T-cell (primary cell): Measurements from ENCODE around the gene SPAG9. TPM values are rescaled to one million over a fixed set of nuclear protein-coding genes. Genes with fewer than 3 reads are reported as not detected.

Experiments
- ATAC-seq, 4 experiments: fragments of 200-7000 bp in 3 of 4; fragments of 150-1000 bp in 1 of 4; cut with Tn5 transposase; replicated peaks in 1 of 4; 1 replicate in 3 of 4; 2 replicates in 1 of 4; pipeline ENCODE4 v1.10.0; 2021; ENCODE audit warnings: moderate library complexity in 3 of 4, mild to moderate bottlenecking in 2 of 4, moderate number of reproducible peaks in 1 of 4
- CTCF ChIA-PET, 2 donors: fragments of 300-600 bp; sonication (Branson Sonifier 250); formaldehyde crosslinking; loops; one replicate each; lab custom pipeline; 2022; ENCODE audit warnings: antibody characterized with exemption in 2 of 2; lab: Charles Lee
- POLR2A ChIA-PET, 2 donors: fragments of 300-600 bp; sonication (Branson Sonifier 250); formaldehyde crosslinking; loops; one replicate each; lab custom pipeline; 2022; ENCODE audit warnings: antibody characterized with exemption in 2 of 2; lab: Charles Lee
- DNase-seq, 35 experiments: peaks; one replicate each; pipeline versions ENCODE4 v3.0.0 to v3.0.0-alpha.2; 2013 to 2023
- H3K27ac ChIP-seq: one replicate; pipeline ENCODE4 v1.5.1; 2013; ENCODE audit warnings: low read length
- H3K27me3 ChIP-seq, 2 experiments: replicated peaks in 1 of 2; 1 replicate in 1 of 2; 2 replicates in 1 of 2; pipeline versions ENCODE4 v1.6.1 to v1.7.0; 2013; ENCODE audit warnings: low read length in 1 of 2, mixed read lengths in 1 of 2; ENCODE audit not compliant: control insufficient read depth in 2 of 2, insufficient read depth in 2 of 2; ENCODE audit errors: extremely low read depth in 1 of 2
- H3K36me3 ChIP-seq, 2 donors: 1 replicate in 1 of 2; 2 replicates in 1 of 2; pipeline versions ENCODE4 v1.6.1 to v1.7.0; 2013; ENCODE audit warnings: low read length in 1 of 2; ENCODE audit not compliant: control insufficient read depth in 2 of 2, insufficient read depth in 1 of 2; ENCODE audit errors: extremely low read depth in 1 of 2
- H3K4me1 ChIP-seq, 2 experiments: 1 replicate in 1 of 2; 2 replicates in 1 of 2; pipeline versions ENCODE4 v1.6.1 to v1.7.0; 2013; ENCODE audit warnings: low read length in 2 of 2, mixed read lengths in 1 of 2; ENCODE audit not compliant: insufficient read depth in 2 of 2, control insufficient read depth in 1 of 2; ENCODE audit errors: extremely low read depth in 1 of 2
- H3K4me3 ChIP-seq, 2 donors: 1 replicate in 1 of 2; 2 replicates in 1 of 2; pipeline versions ENCODE4 v1.5.1 to v1.7.0; 2013; ENCODE audit warnings: mild to moderate bottlenecking in 2 of 2, low read length in 1 of 2, moderate library complexity in 1 of 2; ENCODE audit not compliant: control insufficient read depth in 1 of 2; ENCODE audit errors: extremely low read depth in 1 of 2
- H3K9me3 ChIP-seq: 2 replicates; pipeline ENCODE4 v1.7.0; 2013
- H3K27ac Mint-ChIP-seq, 2 donors: one replicate each; pipeline ENCODE4 v1.8.0; 2020 to 2021; ENCODE audit warnings: mild to moderate bottlenecking in 2 of 2, mixed read lengths in 2 of 2
- H3K27me3 Mint-ChIP-seq, 2 donors: one replicate each; pipeline ENCODE4 v1.8.0; 2021 to 2022; ENCODE audit warnings: mixed read lengths in 2 of 2
- H3K36me3 Mint-ChIP-seq: one replicate; pipeline ENCODE4 v1.8.0; 2021; ENCODE audit warnings: mixed read lengths
- H3K4me1 Mint-ChIP-seq, 3 donors: one replicate each; pipeline ENCODE4 v1.8.0; 2020 to 2022; ENCODE audit warnings: mixed read lengths in 3 of 3, mild to moderate bottlenecking in 1 of 3
- H3K4me3 Mint-ChIP-seq, 3 donors: one replicate each; pipeline ENCODE4 v1.8.0; 2020 to 2022; ENCODE audit warnings: mild to moderate bottlenecking in 3 of 3, mixed read lengths in 3 of 3, moderate library complexity in 3 of 3
- H3K9me3 Mint-ChIP-seq, 3 donors: one replicate each; pipeline ENCODE4 v1.8.0; 2020 to 2022; ENCODE audit warnings: mixed read lengths in 3 of 3
- WGBS: methylation state at CpG from one replicate; pipeline ENCODE4 v1.1.5; 2013; ENCODE audit warnings: missing lambda C conversion rate; ENCODE audit not compliant: insufficient coverage; 5-methylcytosine and 5-hydroxymethylcytosine counted together
- total RNA-seq, 35 experiments: library from RNA in 6 of 35; stranded (reverse) in 6 of 35; fragments of 120-200 nt in 1 of 35; gene quantifications; one replicate each; pipeline versions ENCODE4 v1.2.1 to v1.2.4 and lab custom pipeline; 2013 to 2026

The SPAG9 gene
- total RNA-seq, 5 donors from 2014 or later (not counting 1 experiment from before 2014, with no cell fraction given), result 48.9 to 61.8 (median 51.9) TPM

- WGBS, result 100% methylated on average over 2 of the region's 2 CpGs
- peaks cover 0 to 6% (median 4%) of the 10 kb centered on the region in 3 donors for H3K4me1 Mint-ChIP-seq
Observed at GRCh38 chr17:51005768-51006167, 114.9 kb downstream of the SPAG9 start.

GRCh38 chr17:51004249-51004648 is 116.4 kb downstream of the SPAG9 start:
- no peak overlapping the region for H3K4me3 ChIP-seq
- H3K27me3 Mint-ChIP-seq, result no peaks in the 10 kb centered on the region
- whole genome bisulfite sequencing, result no CpG with 5 or more reads among the region's 1 CpG
- no peaks in the 10 kb centered on the region for H3K27me3 ChIP-seq
- CTCF ChIA-PET, result interaction anchor here (0.8 to 3.6 kb wide), 4 partner anchors 51 to 149 kb away, joined by 3 to 16 read pairs (median 8); partner anchors contain the start of gene NME1 (in 1 of the 2)
- no peak overlapping the region for H3K27ac ChIP-seq
- H3K4me1 Mint-ChIP-seq, result peaks cover 0 to 6% (median 4%) of the 10 kb centered on the region in 3 donors
- no peaks in the 10 kb centered on the region for H3K9me3 ChIP-seq
- H3K27ac Mint-ChIP-seq, result no peak overlapping the region
- no peak for DNase-seq
- H3K36me3 Mint-ChIP-seq, result peaks cover 25% of the 10 kb centered on the region
- POLR2A ChIA-PET, result interaction anchor here in 1 of 2 donors (0.6 kb wide), 1 partner anchor 196 kb away, joined by 4 read pairs; no protein-coding TSS in a partner anchor
- no peaks in the 10 kb centered on the region for H3K9me3 Mint-ChIP-seq
- H3K4me3 Mint-ChIP-seq, result no peak overlapping the region
- H3K36me3 ChIP-seq, result peaks cover 5 to 42% of the 10 kb centered on the region in 2 donors
- H3K4me1 ChIP-seq, result no peaks in the 10 kb centered on the region
- ATAC-seq, result no peak

More at GRCh38 chr17:51005768-51006167, 114.9 kb downstream of the SPAG9 start:
- H3K27me3 Mint-ChIP-seq, result no peaks in the 10 kb centered on the region
- H3K36me3 ChIP-seq, result peaks cover 5 to 37% of the 10 kb centered on the region in 2 donors
- ATAC-seq (no peak), DNase-seq (no peak)
- no peak overlapping the region for H3K27ac Mint-ChIP-seq
- ChIA-PET POLR2A (interaction anchor here in 1 of 2 donors (0.8 kb wide), 1 partner anchor 147 kb away, joined by 4 read pairs; the partner anchor contains the start of gene NME1), CTCF (interaction anchor here in 1 of 2 donors (3.6 kb wide), 1 partner anchor 147 kb away, joined by 16 read pairs; the partner anchor contains the start of gene NME1)
- no peaks in the 10 kb centered on the region for H3K9me3 ChIP-seq
- H3K36me3 Mint-ChIP-seq, result peaks cover 28% of the 10 kb centered on the region
- H3K27ac ChIP-seq, result no peak overlapping the region
- no peak overlapping the region for H3K4me3 Mint-ChIP-seq
- H3K9me3 Mint-ChIP-seq, result no peaks in the 10 kb centered on the region
- no peaks in the 10 kb centered on the region for H3K4me1 ChIP-seq
- no peak overlapping the region for H3K4me3 ChIP-seq
- H3K27me3 ChIP-seq, result no peaks in the 10 kb centered on the region

- Mint-ChIP-seq H3K27me3 (no peaks in the 10 kb centered on the region), H3K36me3 (peaks cover 30% of the 10 kb centered on the region), H3K9me3 (no peaks in the 10 kb centered on the region), H3K4me1 (peaks cover 0 to 6% (median 4%) of the 10 kb centered on the region in 3 donors), H3K27ac (peak overlapping the region in 1 of 2 donors; percentile 29), H3K4me3 (no peak overlapping the region)
- WGBS, result no CpG with 5 or more reads among the region's 1 CpG
- POLR2A ChIA-PET, result interaction anchor here in 1 of 2 donors (0.6 kb wide), 1 partner anchor 145 kb away, joined by 4 read pairs; no protein-coding TSS in a partner anchor
- peak in 13 of 35 experiments; percentile 2 to 82 (median 20) for DNase-seq
- H3K27ac ChIP-seq, result no peak overlapping the region
- no peaks in the 10 kb centered on the region for H3K9me3 ChIP-seq
- no peaks in the 10 kb centered on the region for H3K4me1 ChIP-seq
- ATAC-seq, result peak; percentile 57 to 85 (median 77)
- peaks cover 9 to 52% of the 10 kb centered on the region in 2 donors for H3K36me3 ChIP-seq
- CTCF ChIA-PET, result interaction anchor here (0.5 to 4.9 kb wide), 21 partner anchors 9 to 267 kb away, joined by 3 to 75 read pairs (median 4); partner anchors contain the start of genes NME1 (in 2 of the 2) and SPAG9 (in 1 of the 2)
- H3K4me3 ChIP-seq, result no peak overlapping the region
- H3K27me3 ChIP-seq, result no peaks in the 10 kb centered on the region
Observed at GRCh38 chr17:51000835-51001638, 119.6 kb downstream of the SPAG9 start.

GRCh38 chr17:50995668-50996067 is 125.0 kb downstream of the SPAG9 start:
- H3K4me1 ChIP-seq, result no peaks in the 10 kb centered on the region
- peaks cover 42% of the 10 kb centered on the region for H3K36me3 Mint-ChIP-seq
- no peaks in the 10 kb centered on the region for H3K9me3 ChIP-seq
- no peak for ATAC-seq
- DNase-seq, result no peak
- H3K4me3 Mint-ChIP-seq, result no peak overlapping the region
- no peaks in the 10 kb centered on the region for H3K27me3 ChIP-seq
- no peaks in the 10 kb centered on the region for H3K27me3 Mint-ChIP-seq
- no peak overlapping the region for H3K27ac Mint-ChIP-seq
- H3K36me3 ChIP-seq, result peaks cover 23 to 71% of the 10 kb centered on the region in 2 donors
- H3K4me1 Mint-ChIP-seq, result no peaks in the 10 kb centered on the region
- no peak overlapping the region for H3K27ac ChIP-seq
- CTCF ChIA-PET, result interaction anchor here (0.6 kb wide), 2 partner anchors 19 to 175 kb away, joined by 3 to 4 read pairs; no protein-coding TSS in a partner anchor
- no peaks in the 10 kb centered on the region for H3K9me3 Mint-ChIP-seq
- POLR2A ChIA-PET, result no interaction called here
- WGBS, result no CpG with 5 or more reads among the region's 2 CpGs
- H3K4me3 ChIP-seq, result no peak overlapping the region

- no peak overlapping the region for H3K27ac ChIP-seq
- H3K27me3 ChIP-seq, result no peaks in the 10 kb centered on the region
- Mint-ChIP-seq H3K4me3 (no peak overlapping the region), H3K27me3 (no peaks in the 10 kb centered on the region), H3K27ac (no peak overlapping the region), H3K4me1 (no peaks in the 10 kb centered on the region), H3K9me3 (no peaks in the 10 kb centered on the region), H3K36me3 (peaks cover 55% of the 10 kb centered on the region)
- no peaks in the 10 kb centered on the region for H3K4me1 ChIP-seq
- no peak overlapping the region for H3K4me3 ChIP-seq
- ATAC-seq, result no peak
- CTCF ChIA-PET, result no interaction called here
- WGBS, result no CpG with 5 or more reads among the region's 2 CpGs
- POLR2A ChIA-PET, result no interaction called here
- no peak for DNase-seq
- peaks cover 23 to 76% of the 10 kb centered on the region in 2 donors for H3K36me3 ChIP-seq
- H3K9me3 ChIP-seq, result no peaks in the 10 kb centered on the region
Observed at GRCh38 chr17:50993544-50993943, 127.1 kb downstream of the SPAG9 start.

- H3K27me3 ChIP-seq, result no peaks in the 10 kb centered on the region
- ATAC-seq, result no peak
- no peaks in the 10 kb centered on the region for H3K27me3 Mint-ChIP-seq
- ChIA-PET CTCF (no interaction called here), POLR2A (no interaction called here)
- WGBS, result no CpG with 5 or more reads among the region's 3 CpGs
- no peak for DNase-seq
- H3K4me3 ChIP-seq, result no peak overlapping the region
- no peaks in the 10 kb centered on the region for H3K9me3 Mint-ChIP-seq
- H3K4me1 Mint-ChIP-seq, result no peaks in the 10 kb centered on the region
- no peak overlapping the region for H3K27ac Mint-ChIP-seq
- H3K4me3 Mint-ChIP-seq, result no peak overlapping the region
- peaks cover 16 to 65% of the 10 kb centered on the region in 2 donors for H3K36me3 ChIP-seq
- no peaks in the 10 kb centered on the region for H3K4me1 ChIP-seq
- no peak overlapping the region for H3K27ac ChIP-seq
- H3K9me3 ChIP-seq, result no peaks in the 10 kb centered on the region
- H3K36me3 Mint-ChIP-seq, result peaks cover 51% of the 10 kb centered on the region
Observed at GRCh38 chr17:50989149-50989548, 131.5 kb downstream of the SPAG9 start.
